HepG2 (cell line): ENCODE results near the gene HLF. TPM values are rescaled to one million over a fixed set of nuclear protein-coding genes. Genes with fewer than 3 reads are reported as not detected.
A peak's percentile ranks its signal among the peaks of the same experiment; 100 is the strongest.

ENCODE experiments used
- AGO1 ChIP-seq: fragments of 200-400 bp; formaldehyde crosslinking; IDR thresholded peaks from 2 replicates; pipeline ENCODE4 v1.6.1; 2017; ENCODE audit warnings: mild to moderate bottlenecking, low read depth, low read length, moderate library complexity; ENCODE audit not compliant: poor library complexity, severe bottlenecking
- AGO2 ChIP-seq: fragments of 200-400 bp; formaldehyde crosslinking; optimal IDR thresholded peaks from 2 replicates; pipeline ENCODE3; 2017; ENCODE audit warnings: mild to moderate bottlenecking, low read depth, low read length, moderate library complexity
- GPBP1L1 ChIP-seq: sonication (generic); formaldehyde crosslinking; IDR thresholded peaks from 2 replicates; pipeline ENCODE4 v1.5.0; 2020; ENCODE audit warnings: mild to moderate bottlenecking, missing genetic modification reagents
- KDM5B ChIP-seq: sonication (generic); formaldehyde crosslinking; IDR thresholded peaks from 2 replicates; pipeline ENCODE4 v1.4.0; 2020; ENCODE audit warnings: missing genetic modification reagents, mild to moderate bottlenecking, borderline replicate concordance
- MAZ ChIP-seq, 2 experiments: sonication (generic) in 1 of 2; formaldehyde crosslinking in 1 of 2; IDR thresholded peaks; 2 replicates each; pipeline versions ENCODE4 v1.5.0 to v1.6.1; 2012 to 2020; ENCODE audit warnings: low read depth in 2 of 2, mild to moderate bottlenecking in 2 of 2, borderline replicate concordance in 1 of 2, improper control_type of control experiment in 1 of 2, low read length in 1 of 2, missing genetic modification reagents in 1 of 2, moderate library complexity in 1 of 2
- NONO ChIP-seq, 2 experiments: fragments of 450-650 bp in 1 of 2; sonication (generic) in 1 of 2; formaldehyde crosslinking in 1 of 2; IDR thresholded peaks in 1 of 2; conservative IDR thresholded peaks in 1 of 2; 2 replicates each; pipeline versions ENCODE4 v1.6.1 to v1.8.0; 2017 to 2022; ENCODE audit warnings: mild to moderate bottlenecking in 1 of 2, missing genetic modification reagents in 1 of 2, moderate library complexity in 1 of 2
- PPARG ChIP-seq: conservative IDR thresholded peaks from 2 replicates; pipeline ENCODE4 v1.6.1; 2016; ENCODE audit warnings: missing biosample characterization, missing genetic modification reagents
- REPIN1 ChIP-seq: sonication (generic); formaldehyde crosslinking; IDR thresholded peaks from 2 replicates; pipeline ENCODE4 v1.8.0; 2022; ENCODE audit warnings: missing genetic modification reagents, low read depth, mild to moderate bottlenecking, borderline replicate concordance
- TEAD3 ChIP-seq: optimal IDR thresholded peaks from 2 replicates; pipeline ENCODE3; 2016; ENCODE audit warnings: borderline replicate concordance
- ZBED4 ChIP-seq: sonication (generic); formaldehyde crosslinking; IDR thresholded peaks from 2 replicates; pipeline ENCODE4 v1.4.0; 2020; ENCODE audit warnings: missing genetic modification reagents, borderline replicate concordance
- ZFP62 ChIP-seq: sonication (generic); formaldehyde crosslinking; IDR thresholded peaks from 2 replicates; pipeline ENCODE4 v1.4.0; 2020; ENCODE audit warnings: missing genetic modification reagents
- ZNF230 ChIP-seq: sonication (generic); formaldehyde crosslinking; IDR thresholded peaks from 2 replicates; pipeline ENCODE4 v1.4.0; 2020; ENCODE audit warnings: mild to moderate bottlenecking, missing genetic modification reagents
- ZNF33B ChIP-seq: sonication (generic); formaldehyde crosslinking; IDR thresholded peaks from 2 replicates; pipeline ENCODE4 v1.5.1; 2020; ENCODE audit warnings: mild to moderate bottlenecking, missing genetic modification reagents
- ZNF367 ChIP-seq: sonication (generic); formaldehyde crosslinking; IDR thresholded peaks from 2 replicates; pipeline ENCODE4 v1.4.0; 2020; ENCODE audit warnings: missing genetic modification reagents, borderline replicate concordance
- ZNF556 ChIP-seq: sonication (generic); formaldehyde crosslinking; IDR thresholded peaks from 2 replicates; pipeline ENCODE4 v1.4.0; 2020; ENCODE audit warnings: mild to moderate bottlenecking, missing genetic modification reagents, borderline replicate concordance
- ZNF605 ChIP-seq: sonication (generic); formaldehyde crosslinking; IDR thresholded peaks from 2 replicates; pipeline ENCODE4 v1.8.0; 2022; ENCODE audit warnings: mild to moderate bottlenecking, missing genetic modification reagents
- ZNF614 ChIP-seq: IDR thresholded peaks from 2 replicates; pipeline ENCODE4 v1.6.1; 2018; ENCODE audit warnings: missing biosample characterization, missing genetic modification reagents, inconsistent platforms, borderline replicate concordance
- ZNF724P ChIP-seq: sonication (generic); formaldehyde crosslinking; IDR thresholded peaks from 2 replicates; pipeline ENCODE4 v1.8.0; 2022; ENCODE audit warnings: missing genetic modification reagents, borderline replicate concordance
- ZNF839 ChIP-seq: sonication (generic); formaldehyde crosslinking; IDR thresholded peaks from 2 replicates; pipeline ENCODE4 v1.4.0; 2020; ENCODE audit warnings: missing genetic modification reagents, mild to moderate bottlenecking, borderline replicate concordance
- polyA plus RNA-seq, 8 experiments: library from polyadenylated mRNA; depleted of rRNA in 3 of 8; stranded (reverse) in 7 of 8; unstranded in 1 of 8; fragments of >200 nt; fragmentation: Illumina TruSeq in 4 of 8; extraction: Trizol in 4 of 8; gene quantifications; 2 replicates each; pipeline versions ENCODE4 v1.2.1 to v1.2.3, GENCODE V29; 2011 to 2016; ENCODE audit warnings: low read depth in 4 of 8, missing spikeins in 1 of 8, mixed read lengths in 1 of 8; ENCODE audit not compliant: insufficient read depth in 1 of 8
- total RNA-seq, 5 experiments: library from RNA; depleted of rRNA; stranded (reverse); fragments of >200 nt; fragmentation: Illumina TruSeq; extraction: Trizol; gene quantifications; 2 replicates each; pipeline ENCODE4 v1.2.3, GENCODE V29; 2016; ENCODE audit warnings: low read depth in 1 of 5
- TF ChIP-seq, protein P1 (sequence below): sonication (generic); formaldehyde crosslinking; IDR thresholded peaks from 2 replicates; pipeline ENCODE4 v1.5.0; 2020; ENCODE audit warnings: missing genetic modification reagents, mild to moderate bottlenecking, borderline replicate concordance
- TF ChIP-seq, protein P2 (sequence below): IDR thresholded peaks from 2 replicates; pipeline ENCODE4 v1.6.1; 2016; ENCODE audit warnings: low read depth, borderline replicate concordance
- TF ChIP-seq, protein P3 (sequence below): sonication (generic); formaldehyde crosslinking; IDR thresholded peaks from 2 replicates; pipeline ENCODE4 v1.5.0; 2020; ENCODE audit warnings: missing genetic modification reagents, mild to moderate bottlenecking, borderline replicate concordance

Gene HLF
- total and polyA plus RNA-seq, 2 of the 13 experiments (the other 11 are each of a cell fraction or from before 2014, with no cell fraction given): 202 to 346 TPM

DNA sequence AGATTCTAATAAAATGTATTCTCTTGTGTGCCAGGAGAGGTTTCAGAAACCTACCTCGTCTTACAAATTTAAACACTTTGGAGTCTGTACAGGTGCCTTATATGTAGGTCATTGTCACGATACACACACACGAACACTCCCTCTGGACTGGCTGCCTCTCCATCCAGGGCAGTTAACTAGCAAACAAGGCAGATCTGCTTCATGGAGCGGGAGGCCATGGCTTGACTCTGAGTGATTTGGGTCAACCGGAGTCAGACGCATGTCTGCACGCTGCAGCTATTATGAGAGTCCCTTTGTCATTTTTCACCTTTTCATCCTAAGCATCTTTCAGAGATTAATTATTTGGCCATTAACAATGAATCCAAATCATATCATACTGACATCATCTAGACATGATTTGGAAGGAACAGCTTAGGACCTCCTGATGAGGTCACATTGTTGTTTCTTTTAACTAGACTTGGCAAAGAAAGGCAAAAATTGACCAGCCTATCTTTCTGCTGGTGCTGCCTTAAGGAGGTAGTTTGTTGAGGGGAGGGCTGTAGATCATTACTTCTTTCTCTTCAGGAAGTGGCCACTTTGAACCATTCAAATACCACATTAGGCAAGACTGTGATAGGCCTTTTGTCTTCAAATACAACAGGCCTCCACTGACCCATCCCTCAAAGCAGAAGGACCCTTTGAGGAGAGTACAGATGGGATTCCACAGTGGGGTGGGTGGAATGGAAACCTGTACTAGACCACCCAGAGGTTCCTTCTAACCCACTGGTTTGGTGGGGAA, 58.9 kb downstream of the HLF start (continued):
- no peak for TF ChIP-seq ZNF367
- TF ChIP-seq, protein P1, sequence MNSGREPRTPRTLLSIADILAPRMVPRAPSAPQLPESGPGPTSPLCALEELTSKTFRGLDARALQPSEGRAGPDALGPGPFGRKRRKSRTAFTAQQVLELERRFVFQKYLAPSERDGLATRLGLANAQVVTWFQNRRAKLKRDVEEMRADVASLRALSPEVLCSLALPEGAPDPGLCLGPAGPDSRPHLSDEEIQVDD (CRISPR knock-in tag): no peak
- TF ChIP-seq REPIN1 (CRISPR knock-in tag): no peak
- 0 out of 2 replicates have a peak, but pooled peaks have one; percentile 13 for TF ChIP-seq KDM5B
- TF ChIP-seq, protein P2, sequence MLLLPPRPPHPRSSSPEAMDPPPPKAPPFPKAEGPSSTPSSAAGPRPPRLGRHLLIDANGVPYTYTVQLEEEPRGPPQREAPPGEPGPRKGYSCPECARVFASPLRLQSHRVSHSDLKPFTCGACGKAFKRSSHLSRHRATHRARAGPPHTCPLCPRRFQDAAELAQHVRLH (CRISPR knock-in tag): no peak
- TF ChIP-seq ZNF724P (CRISPR knock-in tag): no peak
- no peak for TF ChIP-seq ZNF614 (CRISPR knock-in tag)
- TF ChIP-seq TEAD3 (CRISPR knock-in tag): no peak
- TF ChIP-seq MAZ (IDR thresholded peaks at IDR 0.05; ENCODE audit: borderline replicate concordance, low read depth, low read length): no peak
- TF ChIP-seq MAZ (CRISPR knock-in tag; IDR thresholded peaks at IDR 0.05; ENCODE audit: low read depth): no peak
- no peak for TF ChIP-seq AGO1
- TF ChIP-seq ZNF839: no peak
- TF ChIP-seq, protein P3, sequence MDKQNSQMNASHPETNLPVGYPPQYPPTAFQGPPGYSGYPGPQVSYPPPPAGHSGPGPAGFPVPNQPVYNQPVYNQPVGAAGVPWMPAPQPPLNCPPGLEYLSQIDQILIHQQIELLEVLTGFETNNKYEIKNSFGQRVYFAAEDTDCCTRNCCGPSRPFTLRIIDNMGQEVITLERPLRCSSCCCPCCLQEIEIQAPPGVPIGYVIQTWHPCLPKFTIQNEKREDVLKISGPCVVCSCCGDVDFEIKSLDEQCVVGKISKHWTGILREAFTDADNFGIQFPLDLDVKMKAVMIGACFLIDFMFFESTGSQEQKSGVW (CRISPR knock-in tag): no peak
- TF ChIP-seq PPARG: no peak
- no peak for TF ChIP-seq ZBED4 (CRISPR knock-in tag)
- TF ChIP-seq ZNF230: no peak
- peak; percentile 63 for TF ChIP-seq AGO2
- no peak for TF ChIP-seq ZNF605
- no peak for TF ChIP-seq NONO (IDR thresholded peaks at IDR 0.05)
- TF ChIP-seq NONO (CRISPR knock-in tag; conservative IDR thresholded peaks at IDR 0.05): no peak
- TF ChIP-seq ZNF556: no peak
- no peak for TF ChIP-seq GPBP1L1
- TF ChIP-seq ZFP62 (CRISPR knock-in tag): no peak
- no peak for TF ChIP-seq ZNF33B (CRISPR knock-in tag)
